OCI-LY7 (cell line): ENCODE measurements around the gene SLC66A2.

Experiments used
- CTCF ChIP-seq: fragments of 200-600 bp; sonication (generic); conservative IDR thresholded peaks from 2 replicates; pipeline ENCODE4 v1.5.1; 2014; ENCODE audit warnings: mild to moderate bottlenecking, antibody characterized with exemption, low read length, moderate library complexity, mixed read lengths
- EZH2phosphoT487 ChIP-seq: fragments of 200-600 bp; sonication (generic); IDR thresholded peaks from 2 replicates; pipeline ENCODE4 v1.6.1; 2018; ENCODE audit warnings: low read depth, borderline replicate concordance, mild to moderate bottlenecking, mixed run types, antibody characterized with exemption, low read length, moderate library complexity, mixed read lengths

DNA sequence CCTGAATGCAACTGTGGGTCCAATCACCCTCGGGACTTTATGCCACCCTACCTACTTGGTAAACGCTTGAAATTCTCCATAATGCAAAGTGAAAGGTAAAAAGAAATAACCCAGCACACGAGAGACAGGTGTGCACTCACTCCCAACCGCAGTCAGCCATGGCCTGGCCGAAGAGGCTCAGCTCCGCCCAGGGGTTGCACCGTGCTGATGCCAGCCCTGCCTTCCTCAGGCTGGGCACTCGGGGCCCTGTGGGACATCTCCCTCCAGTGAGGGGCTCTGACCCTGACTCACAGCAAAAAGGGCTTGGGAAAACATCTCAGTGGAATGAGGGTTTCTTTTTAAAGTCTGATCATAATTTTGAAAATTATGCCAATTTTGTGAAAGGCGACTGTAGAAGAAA, 13.3 kb downstream of the SLC66A2 start:
- no peak for TF ChIP-seq CTCF
- no peak for TF ChIP-seq EZH2phosphoT487
